PC-9 (cell line): ENCODE measurements around the gene EPB41L2. TPM values are rescaled to one million over a fixed set of nuclear protein-coding genes. Genes with fewer than 3 reads are reported as not detected.
"Not testable (repeated sequence)": the region's sequence is repeated elsewhere in the genome, so short reads cannot be mapped to it uniquely, and the experiment has no call there.

Experiments
- BruUV-seq: library from RNA; stranded (reverse); fragments of 400-500 nt; replicated peaks from 2 replicates; lab custom pipeline; 2021; lab: Mats Ljungman, UMichigan
- CTCF ChIA-PET: fragments of 300-600 bp; sonication (Branson Sonifier 250); formaldehyde crosslinking; loops from one replicate; lab custom pipeline; 2022; ENCODE audit warnings: antibody characterized with exemption; lab: Charles Lee
- POLR2A ChIA-PET: fragments of 300-600 bp; sonication (Branson Sonifier 250); formaldehyde crosslinking; loops from one replicate; lab custom pipeline; 2022; ENCODE audit warnings: antibody characterized with exemption; ENCODE audit not compliant: unreplicated experiment; lab: Charles Lee
- DNase-seq, 2 experiments: peaks; one replicate each; pipeline versions ENCODE4 v3.0.0 to v3.0.0-alpha.2; 2015 to 2022; ENCODE audit warnings: mixed read lengths in 1 of 2
- H2AFZ ChIP-seq: fragments of 200-600 bp; sonication (generic); 2 replicates; pipeline ENCODE4 v1.8.1; 2017; ENCODE audit warnings: antibody characterized with exemption
- H3F3A ChIP-seq: fragments of 200-600 bp; sonication (generic); 2 replicates; pipeline ENCODE4 v1.8.1; 2017; ENCODE audit warnings: antibody characterized with exemption, mild to moderate bottlenecking, low read depth; ENCODE audit not compliant: insufficient read depth
- H3K27ac ChIP-seq: fragments of 200-600 bp; sonication (generic); 2 replicates; pipeline ENCODE4 v1.6.1; 2016; ENCODE audit warnings: mixed run types
- H3K27me3 ChIP-seq: fragments of 200-600 bp; sonication (generic); 2 replicates; pipeline ENCODE4 v1.6.1; 2016; ENCODE audit warnings: low read depth, mixed run types; ENCODE audit not compliant: insufficient read depth
- H3K36me3 ChIP-seq: fragments of 200-600 bp; sonication (generic); 2 replicates; pipeline ENCODE4 v1.6.1; 2016; ENCODE audit warnings: low read depth, mixed run types
- H3K4me1 ChIP-seq: fragments of 200-600 bp; sonication (generic); replicated peaks from 2 replicates; pipeline ENCODE4 v1.6.1; 2016; ENCODE audit warnings: mixed run types; ENCODE audit not compliant: insufficient read depth
- H3K4me2 ChIP-seq: fragments of 200-600 bp; sonication (generic); 2 replicates; pipeline ENCODE4 v1.6.1; 2017; ENCODE audit warnings: mixed run types
- H3K4me3 ChIP-seq: fragments of 200-600 bp; sonication (generic); 2 replicates; pipeline ENCODE4 v1.6.1; 2016; ENCODE audit warnings: mixed run types
- H3K79me2 ChIP-seq: fragments of 200-600 bp; sonication (generic); 2 replicates; pipeline ENCODE4 v1.6.1; 2017; ENCODE audit warnings: low read depth, mixed run types
- H3K9me2 ChIP-seq: fragments of 200-600 bp; sonication (generic); 2 replicates; pipeline ENCODE4 v1.8.1; 2017; ENCODE audit warnings: mild to moderate bottlenecking; ENCODE audit not compliant: insufficient read depth
- H3K9me3 ChIP-seq: fragments of 200-600 bp; sonication (generic); 2 replicates; pipeline ENCODE4 v1.8.1; 2016; ENCODE audit warnings: low read depth; ENCODE audit not compliant: insufficient read depth
- H4K20me1 ChIP-seq: fragments of 200-600 bp; sonication (generic); 2 replicates; pipeline ENCODE4 v1.8.1; 2017; ENCODE audit not compliant: insufficient read depth
- CTCF ChIP-seq: fragments of 200-600 bp; sonication (generic); conservative IDR thresholded peaks from 2 replicates; pipeline ENCODE4 v1.6.1; 2017; ENCODE audit warnings: mixed run types, antibody characterized with exemption, mild to moderate bottlenecking, moderate library complexity
- EZH2 ChIP-seq: fragments of 200-600 bp; sonication (generic); IDR thresholded peaks from 2 replicates; pipeline ENCODE4 v1.8.0; 2017; ENCODE audit warnings: antibody characterized with exemption, low read depth
- intact Hi-C: fragments of 100-400 bp; cut with micrococcal nuclease; formaldehyde crosslinking; loops from one replicate; pipeline ENCODE4 v1.10.0; 2022; ENCODE audit not compliant: unreplicated experiment
- total RNA-seq: library from RNA; stranded (reverse); gene quantifications from 2 replicates; pipeline ENCODE4 v1.2.3, GENCODE V29; 2021

EPB41L2 gene
- total RNA-seq, 1 experiment from 2014 or later, result 67.4 TPM

DNA sequence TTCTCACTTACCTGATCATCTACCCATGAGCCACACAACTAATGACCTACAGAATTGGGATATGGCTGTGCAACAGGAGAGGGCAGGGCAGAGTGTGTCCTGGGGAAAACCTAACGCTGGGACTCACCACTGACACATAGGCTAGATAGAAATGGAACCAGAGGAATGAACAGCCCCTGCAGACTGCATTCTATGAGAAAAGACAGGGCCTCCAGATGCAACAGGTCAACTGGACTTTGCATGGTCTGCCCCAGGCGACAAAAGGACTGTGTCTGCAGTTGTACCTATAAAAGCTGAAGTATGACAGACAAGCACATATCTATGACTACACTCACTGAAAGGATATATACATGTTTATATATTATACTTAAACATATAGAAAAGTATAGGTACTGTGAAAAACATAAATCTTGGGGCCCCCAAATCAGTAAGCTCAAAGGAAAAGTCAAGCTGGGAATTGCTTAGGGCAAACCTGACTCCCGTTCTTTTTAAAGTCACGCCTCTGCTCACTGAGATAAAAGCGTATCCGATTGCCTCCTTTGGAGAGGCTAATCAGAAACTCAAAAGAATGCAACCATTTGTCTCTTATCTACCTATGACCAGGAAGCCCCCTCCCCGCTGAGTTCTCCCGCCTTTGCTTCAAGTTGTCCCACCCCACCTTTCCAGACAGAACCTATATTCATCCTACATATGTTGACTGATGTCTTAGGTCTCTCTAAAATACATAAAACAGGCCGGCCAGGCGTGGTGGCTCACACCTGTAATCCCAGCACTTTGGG lies 68.5 kb downstream of the EPB41L2 start:
- BruUV-seq, result no TSS peak

GRCh38 chr6:130993292-130993765 lies 69.7 kb downstream of the EPB41L2 start:
- ChIA-PET POLR2A (no interaction called here), CTCF (no interaction called here)
- TF ChIP-seq EZH2 (no peak), CTCF (no peak)
- Histone ChIP-seq H3K27ac (no peak overlapping the region), H3K9me3 (0 out of 2 replicates have a peak, but pooled peaks cover 5% of the 10 kb centered on the region), H2AFZ (no peak overlapping the region), H3K4me2 (no peak overlapping the region), H3K79me2 (no peaks in the 10 kb centered on the region; the same call in 1 of the 2 replicates), H3F3A (peaks cover 12% of the 10 kb centered on the region; the same call in 1 of the 2 replicates), H4K20me1 (no peaks in the 10 kb centered on the region), H3K4me1 (peaks cover 25% of the 10 kb centered on the region), H3K4me3 (no peak overlapping the region), H3K27me3 (no peaks in the 10 kb centered on the region), H3K9me2 (no peaks in the 10 kb centered on the region), H3K36me3 (no peaks in the 10 kb centered on the region)
- no TSS peak for BruUV-seq
- intact Hi-C loops, result no loop called here
- DNase-seq, result no peak

More for the DNA sequence above, 68.5 kb downstream of the EPB41L2 start:
- Histone ChIP-seq H3K4me1 (peaks cover 25% of the 10 kb centered on the region), H3K27ac (no peak overlapping the region), H3K9me2 (no peaks in the 10 kb centered on the region), H3K79me2 (no peaks in the 10 kb centered on the region; the same call in 1 of the 2 replicates), H3K36me3 (no peaks in the 10 kb centered on the region), H3K9me3 (0 out of 2 replicates have a peak, but pooled peaks cover 3% of the 10 kb centered on the region), H2AFZ (no peak overlapping the region), H3F3A (peaks cover 12% of the 10 kb centered on the region; the same call in 1 of the 2 replicates), H3K27me3 (no peaks in the 10 kb centered on the region), H3K4me2 (no peak overlapping the region), H3K4me3 (no peak overlapping the region), H4K20me1 (no peaks in the 10 kb centered on the region)
- no peak for DNase-seq
- POLR2A ChIA-PET, result no interaction called here
- intact Hi-C loops, result no loop called here
- CTCF ChIA-PET, result no interaction called here
- no peak for TF ChIP-seq EZH2
- no peak for TF ChIP-seq CTCF

GRCh38 chr6:130991422-130992137 lies 71.5 kb downstream of the EPB41L2 start:
- CTCF ChIA-PET, result no interaction called here
- POLR2A ChIA-PET, result interaction anchor here (0.7 kb wide), 1 partner anchor 24 kb away, joined by 8 read pairs; no protein-coding TSS in a partner anchor
- TF ChIP-seq CTCF (no peak), EZH2 (no peak)

GRCh38 chr6:130987539-130987938 lies 75.5 kb downstream of the EPB41L2 start:
- intact Hi-C loops, CTCF ChIA-PET, POLR2A ChIA-PET, H3F3A ChIP-seq, H3K9me2 ChIP-seq, H3K79me2 ChIP-seq, H3K9me3 ChIP-seq, H3K4me1 ChIP-seq, H2AFZ ChIP-seq, BruUV-seq, DNase-seq, H4K20me1 ChIP-seq, H3K4me2 ChIP-seq, H3K4me3 ChIP-seq, H3K27me3 ChIP-seq, H3K36me3 ChIP-seq, H3K27ac ChIP-seq: not testable (repeated sequence)

More at GRCh38 chr6:130991422-130992137, 71.5 kb downstream of the EPB41L2 start:
- intact Hi-C loops, result no loop called here
- Histone ChIP-seq H2AFZ (no peak overlapping the region), H3K27me3 (no peaks in the 10 kb centered on the region), H4K20me1 (no peaks in the 10 kb centered on the region), H3K9me2 (no peaks in the 10 kb centered on the region), H3K4me3 (no peak overlapping the region), H3K36me3 (no peaks in the 10 kb centered on the region), H3K27ac (no peak overlapping the region), H3K4me1 (peaks cover 14% of the 10 kb centered on the region), H3K9me3 (0 out of 2 replicates have a peak, but pooled peaks cover 5% of the 10 kb centered on the region), H3K4me2 (no peak overlapping the region), H3F3A (peaks cover 12% of the 10 kb centered on the region; the same call in 1 of the 2 replicates), H3K79me2 (no peaks in the 10 kb centered on the region; the same call in 1 of the 2 replicates)
- no TSS peak for BruUV-seq
- DNase-seq, result no peak
